Ovary (tissue), 9 donors: ENCODE measurements around the gene WDR86. TPM values are rescaled to one million over a fixed set of nuclear protein-coding genes. Genes with fewer than 3 reads are reported as not detected.

Source experiments
- DNase-seq, 5 donors: peaks; one replicate each; pipeline ENCODE4 v3.0.0-alpha.2; 2019 to 2020
- H3K27ac ChIP-seq, 2 donors: fragments of 200-600 bp; one replicate each; pipeline versions ENCODE4 v1.5.1 to v1.8.0; 2019 to 2022
- H3K27me3 ChIP-seq: fragments of 200-600 bp; one replicate; pipeline ENCODE4 v1.8.0; 2022
- H3K36me3 ChIP-seq: fragments of 200-600 bp; sonication (generic); one replicate; pipeline ENCODE4 v1.5.1; 2019
- H3K4me1 ChIP-seq: one replicate; pipeline ENCODE4 v1.8.1; 2013; ENCODE audit warnings: mild to moderate bottlenecking, moderate library complexity; ENCODE audit not compliant: insufficient read depth
- H3K4me3 ChIP-seq: fragments of 200-600 bp; sonication (generic); one replicate; pipeline ENCODE4 v1.5.1; 2017
- H3K9me3 ChIP-seq, 2 donors: fragments of 200-600 bp in 1 of 2; sonication (generic) in 1 of 2; one replicate each; pipeline versions ENCODE4 v1.5.1 to v1.8.1; 2013 to 2019; ENCODE audit warnings: mild to moderate bottlenecking in 1 of 2, moderate library complexity in 1 of 2
- CTCF ChIP-seq, 3 donors: fragments of 450-650 bp in 2 of 3; fragments of 200-600 bp in 1 of 3; IDR thresholded peaks; one replicate each; pipeline versions ENCODE4 v1.5.1 to v1.8.0; 2016 to 2022; ENCODE audit warnings: antibody characterized with exemption in 3 of 3, mild to moderate bottlenecking in 1 of 3
- EP300 ChIP-seq: sonication (generic); formaldehyde crosslinking; IDR thresholded peaks from one replicate; pipeline ENCODE4 v1.6.1; 2017; ENCODE audit warnings: antibody characterized with exemption
- POLR2A ChIP-seq: fragments of 450-650 bp; IDR thresholded peaks from one replicate; pipeline ENCODE4 v1.6.1; 2017; ENCODE audit warnings: antibody characterized with exemption, mild to moderate bottlenecking, moderate library complexity
- WGBS, 3 donors: extraction: QIAGEN DNeasy Blood & Tissue Kit in 1 of 3; methylation state at CpG; one replicate each; pipeline versions ENCODE4 v1.1.5 to v1.1.7; 2013 to 2017; 5-methylcytosine and 5-hydroxymethylcytosine counted together
- intact Hi-C, 4 donors: fragments of 100-400 bp; cut with DNase I; formaldehyde crosslinking; loops; one replicate each; pipeline versions ENCODE4 v1.11.0 to v1.15.1; 2022 to 2023
- polyA plus RNA-seq, 2 donors: library from polyadenylated mRNA; stranded (reverse); fragments of 200-250 nt in 1 of 2; fragments of 350-450 nt in 1 of 2; fragmentation: Illumina TruSeq in 1 of 2; extraction: RNeasy Lipid Tissue Mini Kit (QIAGEN cat#74804) in 1 of 2; gene quantifications; one replicate each; pipeline ENCODE4 v1.2.3, GENCODE V29; 2013 to 2014
- total RNA-seq, 7 donors: library from RNA; depleted of rRNA in 2 of 7; stranded (reverse); fragments of >200 nt in 2 of 7; fragmentation: NEBNext Ultra II Directional in 3 of 7; extraction: Animal tissue kit (Norgen Biotek cat#: 25700) in 3 of 7; gene quantifications; one replicate each; pipeline versions ENCODE4 v1.1.0 to v1.2.4, GENCODE V29; 2016 to 2023
- donor health status: DM: no; HTN: no; CAD: no; lungs with moderate emphysema.
- donor health status: DM: no; HTN: no; CAD: no.
- donor health status: Bipolar disorder and iron deficiency.
- donor health status: DM: yes; HTN: yes; CAD: no.
- donor health status: DM: no; HTN: no; CAD: no.
- donor health status: DM: yes; HTN: yes; CAD: no.

Gene WDR86
- total and polyA plus RNA-seq, 9 donors: 0.77 to 43.4 (median 11.1) TPM

GRCh38 chr7:151389768-151390597 is 19.9 kb downstream of the WDR86 start:
- Histone ChIP-seq H3K36me3 (no peaks in the 10 kb centered on the region), H3K27me3 (no peaks in the 10 kb centered on the region), H3K4me1 (no peaks in the 10 kb centered on the region), H3K4me3 (no peak overlapping the region), H3K27ac (no peak overlapping the region), H3K9me3 (no peaks in the 10 kb centered on the region)
- TF ChIP-seq POLR2A (no peak), EP300 (no peak), CTCF (IDR thresholded peaks at IDR 0.05) (no peak)
- DNase-seq: no peak
- 86 to 88% (median 87%) methylated on average over 24 of the region's 24 CpGs for WGBS, 3 donors
- intact Hi-C loops: no loop called here

DNA sequence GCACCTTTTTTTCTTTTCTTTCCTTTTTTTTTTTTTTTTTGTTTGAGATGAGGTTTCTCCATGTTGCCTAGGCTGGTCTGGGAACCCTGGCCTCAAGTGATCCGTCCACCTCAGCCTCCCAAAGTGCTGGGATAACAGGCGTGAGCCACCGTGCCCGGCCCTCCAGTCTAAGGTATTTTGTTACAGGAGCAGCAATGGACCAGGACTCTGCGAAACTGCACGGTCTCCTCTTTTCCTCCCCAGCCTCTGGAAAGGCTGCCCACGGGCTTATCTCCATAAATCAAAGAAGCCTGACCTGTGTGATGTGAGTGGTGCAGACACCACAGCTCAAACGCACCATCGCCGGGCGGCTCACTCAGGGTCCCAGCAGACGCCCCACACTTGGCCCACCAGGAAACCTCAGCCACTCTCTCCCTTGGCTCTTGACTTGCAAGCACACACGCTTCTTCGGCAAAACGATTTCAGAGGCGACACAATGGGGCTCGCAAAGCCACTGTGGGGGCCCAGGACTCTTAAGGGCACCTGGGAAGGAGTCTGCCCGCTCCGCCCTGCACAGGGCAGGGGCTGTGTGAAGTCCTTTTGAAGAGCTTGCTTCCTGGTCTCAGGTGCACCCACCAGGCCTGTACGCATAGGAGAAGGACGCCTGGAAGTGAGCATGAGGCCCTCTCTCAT is 20.6 kb downstream of the WDR86 start:
- no peaks in the 10 kb centered on the region for H3K27me3 ChIP-seq
- H3K27ac ChIP-seq: no peak overlapping the region
- DNase-seq: no peak
- no peaks in the 10 kb centered on the region for H3K9me3 ChIP-seq
- intact Hi-C loops: no loop called here
- H3K36me3 ChIP-seq: no peaks in the 10 kb centered on the region
- TF ChIP-seq EP300 (no peak), POLR2A (no peak), CTCF (IDR thresholded peaks at IDR 0.05) (no peak)
- H3K4me3 ChIP-seq: no peak overlapping the region
- WGBS, 3 donors: 92 to 94% (median 93%) methylated on average over 21 of the region's 21 CpGs
- no peaks in the 10 kb centered on the region for H3K4me1 ChIP-seq

DNA sequence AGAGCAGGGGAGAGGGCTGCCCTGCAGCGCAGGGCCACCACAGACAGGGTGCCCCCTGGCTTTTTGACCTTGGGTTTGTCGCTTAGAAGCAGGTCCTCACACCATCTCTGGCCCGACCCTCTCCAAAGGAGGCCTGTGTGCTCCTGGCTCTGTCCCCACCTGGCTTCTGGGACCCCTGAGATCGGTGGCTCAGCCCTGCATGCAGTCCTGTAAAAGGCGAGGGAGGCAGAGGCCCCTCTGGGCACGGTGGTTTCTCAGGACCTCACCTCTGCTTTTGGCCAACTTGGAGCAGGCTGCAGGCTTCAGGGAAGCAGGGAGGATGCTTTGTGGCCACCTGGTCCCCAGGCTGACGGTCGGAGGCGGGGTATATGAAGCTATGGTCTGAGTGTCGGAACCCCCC is 21.4 kb downstream of the WDR86 start:
- Histone ChIP-seq H3K36me3 (no peaks in the 10 kb centered on the region), H3K4me3 (no peak overlapping the region), H3K27ac (no peak overlapping the region), H3K9me3 (no peaks in the 10 kb centered on the region), H3K4me1 (no peaks in the 10 kb centered on the region), H3K27me3 (no peaks in the 10 kb centered on the region)
- no peak for DNase-seq
- TF ChIP-seq POLR2A: no peak
- TF ChIP-seq EP300: no peak
- TF ChIP-seq CTCF (IDR thresholded peaks at IDR 0.05): no peak
- intact Hi-C loops: no loop called here
- whole genome bisulfite sequencing, 3 donors: 90 to 94% (median 92%) methylated on average over 10 of the region's 10 CpGs

GRCh38 chr7:151388007-151388297 is 21.9 kb downstream of the WDR86 start:
- no peak overlapping the region for H3K4me3 ChIP-seq
- H3K4me1 ChIP-seq: no peaks in the 10 kb centered on the region
- no peak overlapping the region for H3K27ac ChIP-seq
- WGBS, 3 donors: 90 to 95% (median 92%) methylated on average over 8 of the region's 8 CpGs
- intact Hi-C loops: no loop called here
- H3K9me3 ChIP-seq: no peaks in the 10 kb centered on the region
- no peak for DNase-seq
- no peaks in the 10 kb centered on the region for H3K36me3 ChIP-seq
- no peak for TF ChIP-seq POLR2A
- TF ChIP-seq CTCF (IDR thresholded peaks at IDR 0.05): no peak
- no peak for TF ChIP-seq EP300
- no peaks in the 10 kb centered on the region for H3K27me3 ChIP-seq
